ENCODE data around the gene NOL3. TPM values are rescaled to one million over a fixed set of nuclear protein-coding genes. Genes with fewer than 3 reads are reported as not detected.
A peak's percentile ranks its signal among the peaks of the same experiment; 100 is the strongest.

Gene NOL3
- total RNA-seq, 1 experiment from 2014 or later: 68.0 TPM

GRCh38 chr16:67173323-67173722, 3.0 kb downstream of the NOL3 start:
- intact Hi-C loops (cut with micrococcal nuclease; ENCODE audit: unreplicated experiment): loop anchor here (1.0 to 5.0 kb wide), 3 partner anchors 12 to 156 kb away; partner anchors contain the start of genes FHOD1 and SLC9A5
- ChIA-PET POLR2A (ENCODE audit: unreplicated experiment) (interaction anchor here (0.6 to 0.9 kb wide), 5 partner anchors 13 to 142 kb away, joined by 3 to 11 read pairs (median 7); partner anchors contain the start of genes FHOD1 and TRADD), CTCF (no interaction called here)
- Histone ChIP-seq H3K9me3 (ENCODE audit: insufficient read depth, low read depth) (no peaks in the 10 kb centered on the region), H3K4me2 (peak overlapping the region; percentile 91), H3F3A (ENCODE audit: insufficient read depth, low read depth) (peaks cover 73% of the 10 kb centered on the region), H3K27ac (peak overlapping the region; percentile 64), H2AFZ (peak overlapping the region; percentile 83), H3K27me3 (ENCODE audit: insufficient read depth, low read depth) (no peaks in the 10 kb centered on the region), H3K4me1 (replicated peaks; ENCODE audit: insufficient read depth) (peaks cover 50% of the 10 kb centered on the region), H3K4me3 (peak overlapping the region; percentile 57), H3K36me3 (ENCODE audit: low read depth) (no peaks in the 10 kb centered on the region), H4K20me1 (ENCODE audit: insufficient read depth) (no peaks in the 10 kb centered on the region), H3K9me2 (ENCODE audit: insufficient read depth) (no peaks in the 10 kb centered on the region), H3K79me2 (ENCODE audit: low read depth) (peaks cover 15% of the 10 kb centered on the region; the same call in 1 of the 2 replicates)
- TF ChIP-seq EZH2 (IDR thresholded peaks at IDR 0.05; ENCODE audit: low read depth) (no peak), CTCF (conservative IDR thresholded peaks at IDR 0.05) (no peak)
- no peak for DNase-seq
- BruUV-seq (replicated peaks): no TSS peak

DNA sequence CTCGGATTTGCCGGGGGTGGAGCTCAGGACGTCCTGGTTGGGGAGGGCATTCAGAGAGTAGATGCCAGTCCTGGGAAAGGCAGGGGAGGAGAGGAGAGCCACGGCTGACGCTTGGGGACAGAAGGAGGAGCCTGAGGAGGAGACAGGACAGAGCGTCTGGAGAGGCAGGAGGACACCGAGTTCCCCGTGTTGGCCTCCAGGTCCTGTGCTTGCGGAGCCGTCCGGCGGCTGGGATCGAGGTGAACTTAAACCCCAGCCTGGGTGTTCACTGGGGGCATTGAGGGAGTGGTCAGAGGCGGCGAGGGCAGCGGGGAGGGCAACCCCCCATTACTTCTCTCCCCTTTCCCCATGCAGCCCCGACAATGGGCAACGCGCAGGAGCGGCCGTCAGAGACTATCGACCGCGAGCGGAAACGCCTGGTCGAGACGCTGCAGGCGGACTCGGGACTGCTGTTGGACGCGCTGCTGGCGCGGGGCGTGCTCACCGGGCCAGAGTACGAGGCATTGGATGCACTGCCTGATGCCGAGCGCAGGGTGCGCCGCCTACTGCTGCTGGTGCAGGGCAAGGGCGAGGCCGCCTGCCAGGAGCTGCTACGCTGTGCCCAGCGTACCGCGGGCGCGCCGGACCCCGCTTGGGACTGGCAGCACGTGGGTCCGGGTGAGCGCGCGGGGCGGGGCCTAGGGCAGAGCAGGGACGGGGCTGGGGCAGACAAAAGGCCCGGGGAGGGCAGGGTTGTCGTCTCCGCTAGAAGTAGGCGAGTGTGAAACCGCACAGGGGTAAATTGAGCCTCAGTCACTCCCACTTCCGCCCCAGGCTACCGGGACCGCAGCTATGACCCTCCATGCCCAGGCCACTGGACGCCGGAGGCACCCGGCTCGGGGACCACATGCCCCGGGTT, 3.7 kb downstream of the NOL3 start:
- Histone ChIP-seq H4K20me1 (ENCODE audit: insufficient read depth) (no peaks in the 10 kb centered on the region), H3K79me2 (ENCODE audit: low read depth) (peaks cover 15% of the 10 kb centered on the region; the same call in 1 of the 2 replicates), H2AFZ (peak overlapping the region; percentile 83), H3K4me2 (peak overlapping the region; percentile 91), H3K9me3 (ENCODE audit: insufficient read depth, low read depth) (no peaks in the 10 kb centered on the region), H3K4me3 (peak overlapping the region; percentile 57), H3K4me1 (replicated peaks; ENCODE audit: insufficient read depth) (peaks cover 56% of the 10 kb centered on the region), H3K27me3 (ENCODE audit: insufficient read depth, low read depth) (no peaks in the 10 kb centered on the region), H3K36me3 (ENCODE audit: low read depth) (no peaks in the 10 kb centered on the region), H3K27ac (peak overlapping the region; percentile 64), H3F3A (ENCODE audit: insufficient read depth, low read depth) (peaks cover 78% of the 10 kb centered on the region), H3K9me2 (ENCODE audit: insufficient read depth) (no peaks in the 10 kb centered on the region)
- intact Hi-C loops (cut with micrococcal nuclease; ENCODE audit: unreplicated experiment): loop anchor here (1.0 to 5.0 kb wide), 3 partner anchors 13 to 157 kb away; partner anchors contain the start of genes FHOD1 and SLC9A5
- ChIA-PET POLR2A (ENCODE audit: unreplicated experiment) (interaction anchor here (0.6 to 1.0 kb wide), 7 partner anchors 14 to 293 kb away, joined by 3 to 8 read pairs (median 5); partner anchors contain the start of genes FHOD1 and TRADD), CTCF (no interaction called here)
- no TSS peak for BruUV-seq (replicated peaks)
- DNase-seq: peak; percentile 85 to 93
- TF ChIP-seq CTCF (conservative IDR thresholded peaks at IDR 0.05) (no peak; the same call in 1 of the 2 replicates), EZH2 (IDR thresholded peaks at IDR 0.05; ENCODE audit: low read depth) (no peak)

DNA sequence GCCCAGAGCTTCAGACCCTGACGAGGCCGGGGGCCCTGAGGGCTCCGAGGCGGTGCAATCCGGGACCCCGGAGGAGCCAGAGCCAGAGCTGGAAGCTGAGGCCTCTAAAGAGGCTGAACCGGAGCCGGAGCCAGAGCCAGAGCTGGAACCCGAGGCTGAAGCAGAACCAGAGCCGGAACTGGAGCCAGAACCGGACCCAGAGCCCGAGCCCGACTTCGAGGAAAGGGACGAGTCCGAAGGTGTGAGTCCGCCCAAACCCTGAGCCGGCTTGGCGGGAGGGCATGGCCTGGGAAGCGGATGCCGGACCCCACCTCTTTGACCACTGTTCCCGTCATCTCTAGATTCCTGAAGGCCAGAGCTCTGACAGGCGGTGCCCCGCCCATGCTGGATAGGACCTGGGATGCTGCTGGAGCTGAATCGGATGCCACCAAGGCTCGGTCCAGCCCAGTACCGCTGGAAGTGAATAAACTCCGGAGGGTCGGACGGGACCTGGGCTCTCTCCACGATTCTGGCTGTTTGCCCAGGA, 4.4 kb downstream of the NOL3 start:
- POLR2A ChIA-PET (ENCODE audit: unreplicated experiment): interaction anchor here (0.6 to 1.0 kb wide), 4 partner anchors 14 to 294 kb away, joined by 3 to 7 read pairs (median 6); partner anchors contain the start of gene FBXL8
- no peaks in the 10 kb centered on the region for H3K9me2 ChIP-seq (ENCODE audit: insufficient read depth)
- H3K36me3 ChIP-seq (ENCODE audit: low read depth): no peaks in the 10 kb centered on the region
- H3K9me3 ChIP-seq (ENCODE audit: insufficient read depth, low read depth): no peaks in the 10 kb centered on the region
- no peak for TF ChIP-seq EZH2 (IDR thresholded peaks at IDR 0.05; ENCODE audit: low read depth)
- no peak for TF ChIP-seq CTCF (conservative IDR thresholded peaks at IDR 0.05)
- intact Hi-C loops (cut with micrococcal nuclease; ENCODE audit: unreplicated experiment): loop anchor here (5.0 kb wide), 2 partner anchors 73 to 157 kb away; partner anchors contain the start of genes FHOD1 and SLC9A5
- H3K4me2 ChIP-seq: peak overlapping the region; percentile 91
- CTCF ChIA-PET: no interaction called here
- peak overlapping the region; percentile 64 for H3K27ac ChIP-seq
- peak overlapping the region; percentile 57 for H3K4me3 ChIP-seq
- peaks cover 15% of the 10 kb centered on the region; the same call in 1 of the 2 replicates for H3K79me2 ChIP-seq (ENCODE audit: low read depth)
- H3K27me3 ChIP-seq (ENCODE audit: insufficient read depth, low read depth): no peaks in the 10 kb centered on the region
- H3F3A ChIP-seq (ENCODE audit: insufficient read depth, low read depth): peaks cover 76% of the 10 kb centered on the region
- BruUV-seq (replicated peaks): no TSS peak
- peaks cover 56% of the 10 kb centered on the region for H3K4me1 ChIP-seq (replicated peaks; ENCODE audit: insufficient read depth)
- no peaks in the 10 kb centered on the region for H4K20me1 ChIP-seq (ENCODE audit: insufficient read depth)
- H2AFZ ChIP-seq: no peak overlapping the region; the same call in 1 of the 2 replicates
- no peak for DNase-seq

Data from PC-9 (cell line).